ENCODE data around the gene CRACR2B. TPM values are rescaled to one million over a fixed set of nuclear protein-coding genes. Genes with fewer than 3 reads are reported as not detected.
A peak's percentile ranks its signal among the peaks of the same experiment; 100 is the strongest.

The CRACR2B gene
- total and polyA plus RNA-seq, 2 of the 13 experiments (the other 11 are each of a cell fraction or from before 2014, with no cell fraction given): 14.9 to 21.0 TPM

DNA sequence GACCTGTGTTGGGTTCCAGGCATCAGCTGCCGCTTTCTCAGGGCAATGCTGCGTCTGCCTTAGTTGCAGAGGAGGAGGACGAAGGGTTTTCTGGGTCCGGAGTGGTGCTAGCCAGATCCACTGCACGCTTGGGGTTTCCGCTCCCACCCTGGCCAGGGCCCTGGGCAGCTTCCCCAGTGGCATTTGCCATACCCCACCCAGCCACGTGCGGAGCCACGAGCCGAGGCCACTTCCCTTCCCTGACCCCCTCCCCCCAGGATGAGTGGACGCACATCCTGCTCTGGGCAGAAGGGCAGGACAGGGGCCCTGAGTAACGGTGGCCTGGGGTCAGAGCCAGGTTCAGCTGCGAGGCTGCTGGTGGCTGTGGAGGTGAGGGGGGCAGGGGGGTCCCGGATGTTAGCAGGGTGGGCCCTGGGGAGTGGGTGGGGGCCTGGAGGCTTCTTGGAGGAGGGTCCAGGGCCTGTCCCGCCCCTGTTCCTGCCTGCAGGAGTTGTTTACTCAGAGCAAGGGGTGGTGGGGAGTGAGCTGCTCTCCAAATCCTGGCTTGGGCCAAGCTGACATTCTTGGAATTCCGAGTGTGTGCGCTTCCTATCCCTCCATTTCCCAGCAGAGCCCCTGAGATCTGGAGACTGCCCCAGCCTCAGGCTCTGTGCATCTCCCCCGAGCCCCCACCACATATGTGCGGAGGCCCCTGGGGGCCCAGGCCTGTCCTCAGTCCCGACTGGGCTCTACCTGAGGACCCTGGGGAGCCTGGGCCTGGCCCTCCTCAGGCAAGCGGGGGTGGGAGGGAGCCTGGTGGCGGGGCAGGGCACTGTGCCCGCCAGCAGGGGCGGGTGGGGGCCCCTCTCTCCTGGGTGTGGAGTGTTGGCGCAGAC is 16.3 kb downstream of the CRACR2B start (continued):
- TF ChIP-seq RBM22 (optimal IDR thresholded peaks at IDR 0.05; ENCODE audit: low read length) (no peak), ZNF577 (CRISPR knock-in tag; IDR thresholded peaks at IDR 0.05; ENCODE audit: borderline replicate concordance, low read depth) (no peak), CCDC6 (CRISPR knock-in tag; IDR thresholded peaks at IDR 0.05) (0 out of 2 replicates have a peak, but pooled peaks have one; percentile 18), ZFX (CRISPR knock-in tag; IDR thresholded peaks at IDR 0.05; ENCODE audit: low read depth) (peak; percentile 85), ZBTB20 (CRISPR knock-in tag; IDR thresholded peaks at IDR 0.05; ENCODE audit: borderline replicate concordance, low read depth) (0 out of 2 replicates have a peak, but pooled peaks have one; percentile 50), MAZ (IDR thresholded peaks at IDR 0.05; ENCODE audit: borderline replicate concordance, low read depth, low read length) (peak; percentile 70; the same call in 1 of the 2 replicates), MAZ (CRISPR knock-in tag; IDR thresholded peaks at IDR 0.05; ENCODE audit: low read depth) (peak; percentile 72; the same call in 1 of the 2 replicates), SSRP1 (CRISPR knock-in tag; IDR thresholded peaks at IDR 0.05) (no peak), CBFB (CRISPR knock-in tag; IDR thresholded peaks at IDR 0.05) (peak; percentile 27; the same call in 1 of the 2 replicates), ZNF326 (CRISPR knock-in tag; IDR thresholded peaks at IDR 0.05; ENCODE audit: borderline replicate concordance) (no peak), ZNF567 (CRISPR knock-in tag; IDR thresholded peaks at IDR 0.05; ENCODE audit: borderline replicate concordance) (no peak), ZNF431 (CRISPR knock-in tag; IDR thresholded peaks at IDR 0.05; ENCODE audit: borderline replicate concordance, low read depth) (no peak), HMG20B (CRISPR knock-in tag; conservative IDR thresholded peaks at IDR 0.05) (peak; percentile 13; the same call in 1 of the 2 replicates), RXRB (CRISPR knock-in tag; IDR thresholded peaks at IDR 0.05; ENCODE audit: borderline replicate concordance) (peak; percentile 83; the same call in 1 of the 2 replicates), NR2F6 (IDR thresholded peaks at IDR 0.05) (peak; percentile 64), NR2F6 (CRISPR knock-in tag; IDR thresholded peaks at IDR 0.05) (peak; percentile 89), PPARG (CRISPR knock-in tag; conservative IDR thresholded peaks at IDR 0.05) (no peak; the same call in 1 of the 2 replicates), PHF8 (CRISPR knock-in tag; IDR thresholded peaks at IDR 0.05) (peak; percentile 31; the same call in 1 of the 2 replicates), FOXO1 (CRISPR knock-in tag; IDR thresholded peaks at IDR 0.05) (no peak; the same call in 1 of the 2 replicates), ZNF607 (CRISPR knock-in tag; IDR thresholded peaks at IDR 0.05; ENCODE audit: borderline replicate concordance) (peak; percentile 64; the same call in 1 of the 2 replicates), NFE2L1 (CRISPR knock-in tag; IDR thresholded peaks at IDR 0.05; ENCODE audit: borderline replicate concordance) (no peak), MEF2D (CRISPR knock-in tag; IDR thresholded peaks at IDR 0.05) (peak; percentile 49; the same call in 1 of the 2 replicates), ZNF766 (CRISPR knock-in tag; IDR thresholded peaks at IDR 0.05; ENCODE audit: borderline replicate concordance) (no peak)
- TF ChIP-seq, protein P1, sequence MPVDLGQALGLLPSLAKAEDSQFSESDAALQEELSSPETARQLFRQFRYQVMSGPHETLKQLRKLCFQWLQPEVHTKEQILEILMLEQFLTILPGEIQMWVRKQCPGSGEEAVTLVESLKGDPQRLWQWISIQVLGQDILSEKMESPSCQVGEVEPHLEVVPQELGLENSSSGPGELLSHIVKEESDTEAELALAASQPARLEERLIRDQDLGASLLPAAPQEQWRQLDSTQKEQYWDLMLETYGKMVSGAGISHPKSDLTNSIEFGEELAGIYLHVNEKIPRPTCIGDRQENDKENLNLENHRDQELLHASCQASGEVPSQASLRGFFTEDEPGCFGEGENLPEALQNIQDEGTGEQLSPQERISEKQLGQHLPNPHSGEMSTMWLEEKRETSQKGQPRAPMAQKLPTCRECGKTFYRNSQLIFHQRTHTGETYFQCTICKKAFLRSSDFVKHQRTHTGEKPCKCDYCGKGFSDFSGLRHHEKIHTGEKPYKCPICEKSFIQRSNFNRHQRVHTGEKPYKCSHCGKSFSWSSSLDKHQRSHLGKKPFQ (CRISPR knock-in tag; IDR thresholded peaks at IDR 0.05; ENCODE audit: insufficient replicate concordance): no peak
- TF ChIP-seq, protein P2, sequence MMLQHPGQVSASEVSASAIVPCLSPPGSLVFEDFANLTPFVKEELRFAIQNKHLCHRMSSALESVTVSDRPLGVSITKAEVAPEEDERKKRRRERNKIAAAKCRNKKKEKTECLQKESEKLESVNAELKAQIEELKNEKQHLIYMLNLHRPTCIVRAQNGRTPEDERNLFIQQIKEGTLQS (CRISPR knock-in tag; IDR thresholded peaks at IDR 0.05): no peak
- TF ChIP-seq, protein P3, sequence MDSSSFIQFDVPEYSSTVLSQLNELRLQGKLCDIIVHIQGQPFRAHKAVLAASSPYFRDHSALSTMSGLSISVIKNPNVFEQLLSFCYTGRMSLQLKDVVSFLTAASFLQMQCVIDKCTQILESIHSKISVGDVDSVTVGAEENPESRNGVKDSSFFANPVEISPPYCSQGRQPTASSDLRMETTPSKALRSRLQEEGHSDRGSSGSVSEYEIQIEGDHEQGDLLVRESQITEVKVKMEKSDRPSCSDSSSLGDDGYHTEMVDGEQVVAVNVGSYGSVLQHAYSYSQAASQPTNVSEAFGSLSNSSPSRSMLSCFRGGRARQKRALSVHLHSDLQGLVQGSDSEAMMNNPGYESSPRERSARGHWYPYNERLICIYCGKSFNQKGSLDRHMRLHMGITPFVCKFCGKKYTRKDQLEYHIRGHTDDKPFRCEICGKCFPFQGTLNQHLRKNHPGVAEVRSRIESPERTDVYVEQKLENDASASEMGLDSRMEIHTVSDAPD (CRISPR knock-in tag; IDR thresholded peaks at IDR 0.05): 0 out of 2 replicates have a peak, but pooled peaks have one; percentile 41

All from HepG2 (cell line).